ENCODE results near the gene JADE3.

GRCh38 chrX:46992070-46992469, 79.8 kb downstream of the JADE3 start:
- TF ChIP-seq EP300 (IDR thresholded peaks at IDR 0.05; ENCODE audit: borderline replicate concordance), result no peak
- no peak for TF ChIP-seq TAF1 (IDR thresholded peaks at IDR 0.05; ENCODE audit: low read depth)
- TF ChIP-seq CEBPB (IDR thresholded peaks at IDR 0.05), result no peak
- no peak for TF ChIP-seq RAD21 (IDR thresholded peaks at IDR 0.05; ENCODE audit: low read depth)
- no peak for TF ChIP-seq REST (IDR thresholded peaks at IDR 0.05; ENCODE audit: low read depth)
- no peak for TF ChIP-seq MAX (IDR thresholded peaks at IDR 0.05)
